OCI-LY1 (cell line): Measurements from ENCODE around the gene KIDINS220.

Experiments
- H2AFZ ChIP-seq: fragments of 200-600 bp; sonication (generic), shearing (Covaris generic); 2 replicates; pipeline ENCODE4 v1.6.0; 2014; ENCODE audit warnings: antibody characterized with exemption, mild to moderate bottlenecking, low read length
- H3F3A ChIP-seq: fragments of 200-600 bp; sonication (generic), shearing (Covaris generic); 2 replicates; pipeline ENCODE4 v1.6.0; 2014; ENCODE audit warnings: mild to moderate bottlenecking, antibody characterized with exemption, low read length, moderate library complexity; ENCODE audit not compliant: insufficient read depth
- H3K27ac ChIP-seq: fragments of 200-600 bp; sonication (generic); 2 replicates; pipeline ENCODE4 v1.5.1; 2014; ENCODE audit warnings: low read length, mixed run types, mild to moderate bottlenecking, low read depth; ENCODE audit not compliant: poor library complexity, severe bottlenecking
- H3K27me3 ChIP-seq: fragments of 200-600 bp; sonication (generic); 2 replicates; pipeline ENCODE4 v1.6.0; 2014; ENCODE audit warnings: antibody characterized with exemption, mild to moderate bottlenecking, low read length, moderate library complexity; ENCODE audit not compliant: insufficient read depth
- H3K36me3 ChIP-seq: fragments of 200-600 bp; sonication (generic); 2 replicates; pipeline ENCODE4 v1.6.1; 2014; ENCODE audit warnings: mild to moderate bottlenecking, antibody characterized with exemption, low read length, moderate library complexity, mixed read lengths; ENCODE audit not compliant: insufficient read depth
- H3K4me1 ChIP-seq: fragments of 200-600 bp; sonication (generic); 2 replicates; pipeline ENCODE4 v1.5.1; 2014; ENCODE audit warnings: mild to moderate bottlenecking, low read length, moderate library complexity; ENCODE audit not compliant: insufficient read depth, severe bottlenecking
- H3K4me2 ChIP-seq: fragments of 200-600 bp; sonication (generic), shearing (Covaris generic); 2 replicates; pipeline ENCODE4 v1.6.1; 2014; ENCODE audit warnings: low read length
- H3K4me3 ChIP-seq: fragments of 200-600 bp; sonication (generic); 2 replicates; pipeline ENCODE4 v1.5.1; 2014; ENCODE audit warnings: low read length, low read depth, mild to moderate bottlenecking, mixed read lengths; ENCODE audit not compliant: poor library complexity, severe bottlenecking
- H3K79me2 ChIP-seq: fragments of 200-600 bp; shearing (Covaris generic); 2 replicates; pipeline ENCODE4 v1.6.1; 2016; ENCODE audit warnings: mixed run types, low read length, mixed read lengths; ENCODE audit not compliant: insufficient read depth
- H3K9ac ChIP-seq: fragments of 200-600 bp; sonication (generic), shearing (Covaris generic); 2 replicates; pipeline ENCODE4 v1.6.1; 2014; ENCODE audit warnings: mild to moderate bottlenecking, low read length, mixed read lengths
- H3K9me2 ChIP-seq: fragments of 200-600 bp; sonication (generic), shearing (Covaris generic); 2 replicates; pipeline ENCODE4 v1.6.1; 2014; ENCODE audit warnings: low read depth, mild to moderate bottlenecking, low read length, mixed read lengths
- H3K9me3 ChIP-seq: fragments of 200-600 bp; shearing (Covaris generic); 2 replicates; pipeline ENCODE4 v1.6.1; 2014; ENCODE audit warnings: low read length, mixed read lengths
- H4K20me1 ChIP-seq: fragments of 200-600 bp; sonication (generic), shearing (Covaris generic); 2 replicates; pipeline ENCODE4 v1.6.0; 2016; ENCODE audit warnings: mild to moderate bottlenecking, low read length; ENCODE audit not compliant: insufficient read depth
- EZH2 ChIP-seq: fragments of 200-600 bp; sonication (generic), shearing (Covaris generic); IDR thresholded peaks from 2 replicates; pipeline ENCODE4 v1.8.0; 2017; ENCODE audit warnings: borderline replicate concordance, mixed run types, mild to moderate bottlenecking, antibody characterized with exemption, low read length, moderate library complexity, mixed read lengths
- TF ChIP-seq, protein P1 (sequence below): fragments of 200-600 bp; sonication (generic), shearing (Covaris generic); IDR thresholded peaks from 2 replicates; pipeline ENCODE4 v1.5.1; 2017; ENCODE audit warnings: mild to moderate bottlenecking, antibody characterized with exemption, low read length, moderate library complexity, mixed read lengths

The KIDINS220 gene

DNA sequence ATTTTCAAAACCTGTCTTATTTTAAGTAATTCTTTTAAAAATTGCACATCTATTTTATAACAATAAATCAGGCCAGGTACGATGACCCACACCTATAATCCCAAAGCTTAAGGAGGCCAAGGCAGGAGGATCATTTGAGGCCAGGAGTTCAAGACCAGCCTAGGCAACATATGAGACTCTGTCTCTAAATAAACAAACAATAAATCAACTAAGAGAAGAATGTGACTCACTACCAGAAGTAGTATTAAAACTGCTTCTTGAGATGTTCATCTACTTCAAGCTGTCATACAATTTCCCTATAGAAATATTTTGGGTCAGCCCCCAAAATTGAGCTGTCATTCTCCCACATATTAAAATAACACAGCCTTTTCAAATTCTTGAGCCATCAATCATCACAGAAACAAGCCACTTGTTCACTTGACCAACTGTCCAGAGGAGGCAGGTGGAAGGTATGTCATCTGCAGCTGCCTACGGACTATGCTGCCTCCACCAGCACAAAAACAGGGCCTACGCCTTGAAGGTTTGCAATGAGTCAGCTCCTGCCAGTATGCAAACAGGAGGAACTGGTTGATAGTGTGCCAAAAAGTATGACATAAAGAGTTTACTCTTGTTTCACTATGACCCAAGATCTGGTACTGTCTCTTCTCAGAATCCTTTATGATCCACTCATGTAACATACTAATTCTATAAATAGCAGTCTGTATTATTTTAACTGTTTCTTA, 33.6 kb downstream of the KIDINS220 start:
- Histone ChIP-seq H3K9ac (no peak overlapping the region), H3F3A (peaks cover 3% of the 10 kb centered on the region; the same call in 1 of the 2 replicates), H3K4me2 (no peak overlapping the region), H3K4me3 (no peak overlapping the region), H3K4me1 (peaks cover 8% of the 10 kb centered on the region), H2AFZ (no peak overlapping the region), H3K9me2 (no peaks in the 10 kb centered on the region), H3K27me3 (no peaks in the 10 kb centered on the region), H3K36me3 (peaks cover 62% of the 10 kb centered on the region), H4K20me1 (no peaks in the 10 kb centered on the region), H3K27ac (peak overlapping the region; percentile 42), H3K9me3 (no peaks in the 10 kb centered on the region), H3K79me2 (no peaks in the 10 kb centered on the region)
- no peak for TF ChIP-seq EZH2
- TF ChIP-seq, protein P1, sequence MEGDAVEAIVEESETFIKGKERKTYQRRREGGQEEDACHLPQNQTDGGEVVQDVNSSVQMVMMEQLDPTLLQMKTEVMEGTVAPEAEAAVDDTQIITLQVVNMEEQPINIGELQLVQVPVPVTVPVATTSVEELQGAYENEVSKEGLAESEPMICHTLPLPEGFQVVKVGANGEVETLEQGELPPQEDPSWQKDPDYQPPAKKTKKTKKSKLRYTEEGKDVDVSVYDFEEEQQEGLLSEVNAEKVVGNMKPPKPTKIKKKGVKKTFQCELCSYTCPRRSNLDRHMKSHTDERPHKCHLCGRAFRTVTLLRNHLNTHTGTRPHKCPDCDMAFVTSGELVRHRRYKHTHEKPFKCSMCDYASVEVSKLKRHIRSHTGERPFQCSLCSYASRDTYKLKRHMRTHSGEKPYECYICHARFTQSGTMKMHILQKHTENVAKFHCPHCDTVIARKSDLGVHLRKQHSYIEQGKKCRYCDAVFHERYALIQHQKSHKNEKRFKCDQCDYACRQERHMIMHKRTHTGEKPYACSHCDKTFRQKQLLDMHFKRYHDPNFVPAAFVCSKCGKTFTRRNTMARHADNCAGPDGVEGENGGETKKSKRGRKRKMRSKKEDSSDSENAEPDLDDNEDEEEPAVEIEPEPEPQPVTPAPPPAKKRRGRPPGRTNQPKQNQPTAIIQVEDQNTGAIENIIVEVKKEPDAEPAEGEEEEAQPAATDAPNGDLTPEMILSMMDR: no peak

DNA sequence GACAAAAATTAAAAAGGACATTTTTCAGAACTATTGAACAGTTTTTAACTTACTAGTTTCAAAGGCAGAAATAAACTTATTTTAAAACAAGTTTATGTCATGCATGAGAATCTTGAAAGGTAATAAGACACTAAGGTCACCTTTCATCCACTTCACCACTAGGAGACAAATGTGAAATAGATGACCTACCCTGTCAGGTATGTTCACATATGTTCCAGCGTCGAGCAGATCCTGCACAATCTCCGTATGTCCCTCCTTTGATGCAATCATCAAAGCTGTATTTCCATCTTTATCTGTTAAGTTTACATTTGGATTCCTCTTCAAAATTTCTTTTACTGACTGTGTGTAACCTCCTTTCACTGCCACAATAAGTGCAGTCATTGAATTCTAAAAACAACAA, 34.7 kb downstream of the KIDINS220 start:
- Histone ChIP-seq H3K27me3 (no peaks in the 10 kb centered on the region), H3F3A (peaks cover 3% of the 10 kb centered on the region; the same call in 1 of the 2 replicates), H3K9me3 (no peaks in the 10 kb centered on the region), H2AFZ (no peak overlapping the region), H3K27ac (no peak overlapping the region), H4K20me1 (no peaks in the 10 kb centered on the region), H3K79me2 (no peaks in the 10 kb centered on the region), H3K9ac (no peak overlapping the region), H3K4me3 (no peak overlapping the region), H3K9me2 (no peaks in the 10 kb centered on the region), H3K4me1 (peaks cover 8% of the 10 kb centered on the region), H3K36me3 (peaks cover 72% of the 10 kb centered on the region), H3K4me2 (no peak overlapping the region)
- no peak for TF ChIP-seq EZH2
- TF ChIP-seq, protein P1: no peak

DNA sequence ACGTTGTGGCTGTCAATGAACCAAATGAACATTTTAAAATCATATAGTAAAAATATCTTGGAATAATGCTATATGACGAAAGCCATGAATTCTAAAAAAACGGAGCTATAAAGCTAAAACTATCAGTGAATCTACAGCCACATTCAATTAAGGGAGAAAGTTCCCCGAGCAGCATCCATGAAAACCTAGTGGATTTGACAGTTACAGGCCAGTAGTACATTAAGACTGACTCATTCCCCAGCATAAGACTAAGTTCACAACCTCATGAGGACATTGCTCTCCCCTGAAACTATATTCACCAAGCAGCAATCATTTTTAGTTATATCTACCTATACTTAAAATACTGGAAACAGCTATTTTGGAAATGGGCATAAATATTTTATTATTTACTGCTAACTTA, 36.6 kb downstream of the KIDINS220 start:
- Histone ChIP-seq H3K4me3 (no peak overlapping the region), H4K20me1 (no peaks in the 10 kb centered on the region), H3F3A (peaks cover 3% of the 10 kb centered on the region; the same call in 1 of the 2 replicates), H3K27me3 (no peaks in the 10 kb centered on the region), H3K9me2 (no peaks in the 10 kb centered on the region), H3K4me1 (peaks cover 8% of the 10 kb centered on the region), H3K9me3 (no peaks in the 10 kb centered on the region), H2AFZ (no peak overlapping the region), H3K36me3 (peaks cover 72% of the 10 kb centered on the region), H3K4me2 (no peak overlapping the region), H3K79me2 (no peaks in the 10 kb centered on the region), H3K9ac (no peak overlapping the region), H3K27ac (no peak overlapping the region)
- TF ChIP-seq, protein P1: no peak
- no peak for TF ChIP-seq EZH2
